ENCODE results near the gene PTTG1.

DNA sequence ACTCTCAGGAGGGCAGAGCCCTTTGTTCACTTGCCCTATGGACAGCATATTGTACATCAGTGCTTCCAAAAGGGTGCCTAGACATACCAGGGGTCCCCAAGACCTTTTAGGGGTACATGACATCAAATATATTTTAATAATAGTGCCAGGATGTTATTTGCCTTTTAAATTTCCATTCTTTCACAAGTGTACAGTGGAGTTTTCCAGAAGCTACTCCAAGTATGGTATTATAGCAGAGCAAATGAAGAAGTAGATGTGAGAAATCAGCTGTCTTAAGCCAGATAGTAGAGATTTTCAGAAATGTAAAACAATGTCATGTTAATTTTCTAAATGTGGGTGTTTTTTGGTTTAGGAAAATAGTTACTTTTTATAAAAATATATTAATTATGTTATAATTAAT lies 15.6 kb downstream of the PTTG1 start:
- TF ChIP-seq, protein P1, sequence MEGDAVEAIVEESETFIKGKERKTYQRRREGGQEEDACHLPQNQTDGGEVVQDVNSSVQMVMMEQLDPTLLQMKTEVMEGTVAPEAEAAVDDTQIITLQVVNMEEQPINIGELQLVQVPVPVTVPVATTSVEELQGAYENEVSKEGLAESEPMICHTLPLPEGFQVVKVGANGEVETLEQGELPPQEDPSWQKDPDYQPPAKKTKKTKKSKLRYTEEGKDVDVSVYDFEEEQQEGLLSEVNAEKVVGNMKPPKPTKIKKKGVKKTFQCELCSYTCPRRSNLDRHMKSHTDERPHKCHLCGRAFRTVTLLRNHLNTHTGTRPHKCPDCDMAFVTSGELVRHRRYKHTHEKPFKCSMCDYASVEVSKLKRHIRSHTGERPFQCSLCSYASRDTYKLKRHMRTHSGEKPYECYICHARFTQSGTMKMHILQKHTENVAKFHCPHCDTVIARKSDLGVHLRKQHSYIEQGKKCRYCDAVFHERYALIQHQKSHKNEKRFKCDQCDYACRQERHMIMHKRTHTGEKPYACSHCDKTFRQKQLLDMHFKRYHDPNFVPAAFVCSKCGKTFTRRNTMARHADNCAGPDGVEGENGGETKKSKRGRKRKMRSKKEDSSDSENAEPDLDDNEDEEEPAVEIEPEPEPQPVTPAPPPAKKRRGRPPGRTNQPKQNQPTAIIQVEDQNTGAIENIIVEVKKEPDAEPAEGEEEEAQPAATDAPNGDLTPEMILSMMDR (IDR thresholded peaks at IDR 0.05 in 2 of 3, conservative IDR thresholded peaks at IDR 0.05 in 1 of 3; ENCODE audit: borderline replicate concordance in 1 of 3, insufficient read depth in 1 of 3, low read depth in 2 of 3, low read length in 2 of 3): no peak
- TF ChIP-seq EZH2 (IDR thresholded peaks at IDR 0.05): no peak
- no peak for TF ChIP-seq POLR2A (IDR thresholded peaks at IDR 0.05; ENCODE audit: borderline replicate concordance, extremely low read depth, insufficient read depth, insufficient read length)
- no peak for TF ChIP-seq TCF7L2 (IDR thresholded peaks at IDR 0.05; ENCODE audit: borderline replicate concordance, extremely low read depth, insufficient read depth, insufficient read length)
- no peak for TF ChIP-seq POLR2AphosphoS5 (IDR thresholded peaks at IDR 0.05; ENCODE audit: low read depth, low read length)
- TF ChIP-seq, protein P2, sequence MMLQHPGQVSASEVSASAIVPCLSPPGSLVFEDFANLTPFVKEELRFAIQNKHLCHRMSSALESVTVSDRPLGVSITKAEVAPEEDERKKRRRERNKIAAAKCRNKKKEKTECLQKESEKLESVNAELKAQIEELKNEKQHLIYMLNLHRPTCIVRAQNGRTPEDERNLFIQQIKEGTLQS (IDR thresholded peaks at IDR 0.05): no peak
